MM.1S (cell line): ENCODE data around the gene SLC43A1.

Experiments used
- DNase-seq: peaks from one replicate; pipeline ENCODE4 v3.0.0-alpha.2; 2015
- H2AFZ ChIP-seq: fragments of 300-600 bp; sonication (generic); 2 replicates; pipeline ENCODE4 v1.6.0; 2016; ENCODE audit warnings: antibody characterized with exemption, low read length
- H3F3A ChIP-seq: fragments of 300-600 bp; sonication (generic); 2 replicates; pipeline ENCODE4 v1.6.1; 2016; ENCODE audit warnings: mild to moderate bottlenecking, antibody characterized with exemption, low read length, moderate library complexity, mixed read lengths; ENCODE audit not compliant: insufficient read depth
- H3K27ac ChIP-seq: fragments of 300-600 bp; sonication (generic); 2 replicates; pipeline ENCODE4 v1.5.1; 2016; ENCODE audit warnings: mild to moderate bottlenecking, low read length
- H3K27me3 ChIP-seq: fragments of 300-600 bp; sonication (generic); replicated peaks from 2 replicates; pipeline ENCODE4 v1.6.0; 2016; ENCODE audit warnings: low read length; ENCODE audit not compliant: insufficient read depth
- H3K36me3 ChIP-seq: fragments of 300-600 bp; sonication (generic); replicated peaks from 2 replicates; pipeline ENCODE4 v1.6.1; 2016; ENCODE audit warnings: mild to moderate bottlenecking, low read length, mixed read lengths; ENCODE audit not compliant: insufficient read depth
- H3K4me1 ChIP-seq: fragments of 300-600 bp; sonication (generic); 2 replicates; pipeline ENCODE4 v1.6.1; 2016; ENCODE audit warnings: low read length, mixed read lengths
- H3K4me2 ChIP-seq: fragments of 300-600 bp; sonication (generic); 2 replicates; pipeline ENCODE4 v1.6.0; 2016; ENCODE audit warnings: low read depth, low read length
- H3K4me3 ChIP-seq: fragments of 300-600 bp; sonication (generic); 2 replicates; pipeline ENCODE4 v1.5.1; 2016; ENCODE audit warnings: low read length, mixed read lengths
- H3K79me2 ChIP-seq: fragments of 300-600 bp; sonication (generic); 2 replicates; pipeline ENCODE4 v1.6.1; 2016; ENCODE audit warnings: mixed run types, low read length, mixed read lengths
- H3K9ac ChIP-seq: fragments of 300-600 bp; sonication (generic); 2 replicates; pipeline ENCODE4 v1.6.1; 2016; ENCODE audit warnings: low read length, mixed read lengths
- H3K9me2 ChIP-seq: fragments of 300-600 bp; sonication (generic); replicated peaks from 2 replicates; pipeline ENCODE4 v1.6.1; 2016; ENCODE audit warnings: mild to moderate bottlenecking, low read length, mixed read lengths; ENCODE audit not compliant: insufficient read depth
- H3K9me3 ChIP-seq: fragments of 300-600 bp; sonication (generic); replicated peaks from 2 replicates; pipeline ENCODE4 v1.6.1; 2016; ENCODE audit warnings: mild to moderate bottlenecking, low read length, mixed read lengths; ENCODE audit not compliant: insufficient read depth
- H4K20me1 ChIP-seq: fragments of 300-600 bp; sonication (generic); 2 replicates; pipeline ENCODE4 v1.6.1; 2016; ENCODE audit warnings: mild to moderate bottlenecking, low read length, moderate library complexity, mixed read lengths; ENCODE audit not compliant: insufficient read depth
- CTCF ChIP-seq: fragments of 300-600 bp; sonication (generic); IDR thresholded peaks from 2 replicates; pipeline ENCODE4 v1.5.1; 2016; ENCODE audit warnings: antibody characterized with exemption, low read length, mixed read lengths
- EZH2 ChIP-seq: fragments of 300-600 bp; sonication (generic); optimal IDR thresholded peaks from 2 replicates; pipeline ENCODE3; 2017; ENCODE audit warnings: low read depth, mild to moderate bottlenecking, antibody characterized with exemption, low read length, mixed read lengths
- EZH2phosphoT487 ChIP-seq: fragments of 300-600 bp; sonication (generic); IDR thresholded peaks from 2 replicates; pipeline ENCODE4 v1.6.1; 2018; ENCODE audit warnings: antibody characterized with exemption, low read length

SLC43A1 gene

GRCh38 chr11:57474803-57475115 lies 40.7 kb downstream of the SLC43A1 start:
- no peaks in the 10 kb centered on the region for H3K27me3 ChIP-seq

GRCh38 chr11:57474017-57474802 lies 41.3 kb downstream of the SLC43A1 start:
- Histone ChIP-seq H4K20me1 (no peaks in the 10 kb centered on the region), H3K79me2 (no peaks in the 10 kb centered on the region), H3K9me2 (no peaks in the 10 kb centered on the region), H3K36me3 (no peaks in the 10 kb centered on the region), H3K27ac (no peak overlapping the region), H3K4me3 (no peak overlapping the region), H2AFZ (no peak overlapping the region), H3K9me3 (no peaks in the 10 kb centered on the region), H3K4me1 (peaks cover 18% of the 10 kb centered on the region; the same call in 1 of the 2 replicates), H3K4me2 (no peak overlapping the region), H3K27me3 (no peaks in the 10 kb centered on the region), H3F3A (no peaks in the 10 kb centered on the region), H3K9ac (no peak overlapping the region)
- DNase-seq: no peak
- no peak for TF ChIP-seq EZH2
- no peak for TF ChIP-seq EZH2phosphoT487
- TF ChIP-seq CTCF: no peak

More at GRCh38 chr11:57474803-57475115, 40.7 kb downstream of the SLC43A1 start:
- no peak for DNase-seq
- H3K9ac ChIP-seq: no peak overlapping the region
- no peak overlapping the region for H2AFZ ChIP-seq
- H3K4me1 ChIP-seq: peaks cover 18% of the 10 kb centered on the region; the same call in 1 of the 2 replicates
- H3F3A ChIP-seq: no peaks in the 10 kb centered on the region
- H3K79me2 ChIP-seq: no peaks in the 10 kb centered on the region
- H3K4me2 ChIP-seq: no peak overlapping the region
- no peaks in the 10 kb centered on the region for H3K9me2 ChIP-seq
- no peak overlapping the region for H3K27ac ChIP-seq
- H3K9me3 ChIP-seq: no peaks in the 10 kb centered on the region
- H4K20me1 ChIP-seq: no peaks in the 10 kb centered on the region
- TF ChIP-seq CTCF (no peak), EZH2phosphoT487 (no peak), EZH2 (no peak)
- no peaks in the 10 kb centered on the region for H3K36me3 ChIP-seq
- H3K4me3 ChIP-seq: no peak overlapping the region

GRCh38 chr11:57473285-57473841 lies 42.1 kb downstream of the SLC43A1 start:
- no peak for DNase-seq
- Histone ChIP-seq H3K4me3 (no peak overlapping the region), H3F3A (no peaks in the 10 kb centered on the region), H3K9ac (no peak overlapping the region), H4K20me1 (no peaks in the 10 kb centered on the region), H3K9me3 (no peaks in the 10 kb centered on the region), H3K27me3 (no peaks in the 10 kb centered on the region), H3K36me3 (no peaks in the 10 kb centered on the region), H3K27ac (no peak overlapping the region), H3K4me1 (peaks cover 18% of the 10 kb centered on the region; the same call in 1 of the 2 replicates), H3K4me2 (no peak overlapping the region), H2AFZ (no peak overlapping the region), H3K79me2 (no peaks in the 10 kb centered on the region), H3K9me2 (no peaks in the 10 kb centered on the region)
- no peak for TF ChIP-seq EZH2phosphoT487
- no peak for TF ChIP-seq EZH2
- TF ChIP-seq CTCF: no peak
